Activated B cell treated with CpG ODN at 0.5 μM for 24 hours (primary cell): Measurements from ENCODE around the gene ARHGAP4. TPM values are rescaled to one million over a fixed set of nuclear protein-coding genes. Genes with fewer than 3 reads are reported as not detected.
A peak's percentile ranks its signal among the peaks of the same experiment; 100 is the strongest.

Experiments
- ATAC-seq: fragments of 200-7000 bp; cut with Tn5 transposase; one replicate; pipeline ENCODE4 v1.10.0; 2021; ENCODE audit warnings: low read depth, mild to moderate bottlenecking, moderate library complexity
- CTCF ChIA-PET: fragments of 350-600 bp; sonication (Branson Sonifier 250); formaldehyde crosslinking; loops from one replicate; lab custom pipeline; 2021; ENCODE audit warnings: antibody characterized with exemption; lab: Charles Lee
- POLR2A ChIA-PET: fragments of 350-600 bp; sonication (Branson Sonifier 250); formaldehyde crosslinking; loops from one replicate; lab custom pipeline; 2021; ENCODE audit warnings: antibody characterized with exemption; lab: Charles Lee
- DNase-seq: peaks from one replicate; pipeline ENCODE4 v3.0.0; 2022
- H3K27ac Mint-ChIP-seq: one replicate; pipeline ENCODE4 v1.8.0; 2020; ENCODE audit warnings: mixed read lengths
- H3K27me3 Mint-ChIP-seq: one replicate; pipeline ENCODE4 v1.8.0; 2021; ENCODE audit warnings: mixed read lengths
- H3K36me3 Mint-ChIP-seq: one replicate; pipeline ENCODE4 v1.8.0; 2021; ENCODE audit warnings: low read depth, mixed read lengths
- H3K4me1 Mint-ChIP-seq: one replicate; pipeline ENCODE4 v1.8.0; 2021; ENCODE audit warnings: mixed read lengths
- H3K4me3 Mint-ChIP-seq: one replicate; pipeline ENCODE4 v1.8.0; 2020; ENCODE audit warnings: mild to moderate bottlenecking, mixed read lengths
- H3K9me3 Mint-ChIP-seq: one replicate; pipeline ENCODE4 v1.8.0; 2020; ENCODE audit warnings: mixed read lengths
- CTCF ChIP-seq: fragments of 200-600 bp; IDR thresholded peaks from one replicate; pipeline ENCODE4 v1.8.0; 2022; ENCODE audit warnings: antibody characterized with exemption, mild to moderate bottlenecking
- intact Hi-C: fragments of 100-400 bp; cut with micrococcal nuclease; formaldehyde crosslinking; loops from one replicate; pipeline ENCODE4 v1.15.1; 2024
- total RNA-seq: library from RNA; stranded (reverse); gene quantifications from 2 replicates; pipeline ENCODE4 v1.2.3, GENCODE V29; 2022

The ARHGAP4 gene
- total RNA-seq, 1 donor from 2014 or later = 158 TPM

- H3K4me3 Mint-ChIP-seq = no peak overlapping the region
- H3K4me1 Mint-ChIP-seq = peaks cover 29% of the 10 kb centered on the region
- H3K36me3 Mint-ChIP-seq = no peaks in the 10 kb centered on the region
- no peak for ATAC-seq
- no peak overlapping the region for H3K27ac Mint-ChIP-seq
- ChIA-PET CTCF (no interaction called here), POLR2A (interaction anchor here (0.8 to 1.5 kb wide), 3 partner anchors 10 to 39 kb away, joined by 3 to 4 read pairs (median 3); partner anchors contain the start of gene ARHGAP4)
- intact Hi-C loops = loop anchor here (5.0 kb wide), 1 partner anchor 60 kb away; no protein-coding TSS in a partner anchor
- no peaks in the 10 kb centered on the region for H3K9me3 Mint-ChIP-seq
- H3K27me3 Mint-ChIP-seq = no peaks in the 10 kb centered on the region
- TF ChIP-seq CTCF = no peak
- DNase-seq = no peak
These were observed 38.7 kb downstream of the ARHGAP4 start for GRCh38 chrX:153887385-153887784.

GRCh38 chrX:153886915-153887314, 39.1 kb downstream of the ARHGAP4 start:
- H3K27me3 Mint-ChIP-seq = no peaks in the 10 kb centered on the region
- TF ChIP-seq CTCF = no peak
- H3K27ac Mint-ChIP-seq = no peak overlapping the region
- H3K4me3 Mint-ChIP-seq = no peak overlapping the region
- intact Hi-C loops = loop anchor here (5.0 kb wide), 1 partner anchor 60 kb away; no protein-coding TSS in a partner anchor
- ATAC-seq (no peak), DNase-seq (no peak)
- POLR2A ChIA-PET = interaction anchor here (0.9 to 1.5 kb wide), 2 partner anchors 11 to 39 kb away, joined by 3 to 4 read pairs; partner anchors contain the start of gene ARHGAP4
- H3K36me3 Mint-ChIP-seq = no peaks in the 10 kb centered on the region
- no peaks in the 10 kb centered on the region for H3K9me3 Mint-ChIP-seq
- CTCF ChIA-PET = no interaction called here
- peaks cover 29% of the 10 kb centered on the region for H3K4me1 Mint-ChIP-seq

GRCh38 chrX:153885968-153886903, 39.8 kb downstream of the ARHGAP4 start, which contains the start of gene L1CAM:
Gene L1CAM, minus strand, starts transcription at chrX:153886173. Its CDS starts 10,337 bp downstream, at chrX:153875836.
- CTCF ChIA-PET = no interaction called here
- no peaks in the 10 kb centered on the region for H3K9me3 Mint-ChIP-seq
- TF ChIP-seq CTCF = no peak
- H3K27ac Mint-ChIP-seq = peak within 1 kb of the TSS; percentile 35
- no peak for DNase-seq
- H3K36me3 Mint-ChIP-seq = no peaks in the 10 kb centered on the region
- POLR2A ChIA-PET = interaction anchor here (0.7 to 1.5 kb wide), 2 partner anchors 12 to 14 kb away, joined by 4 to 5 read pairs; no protein-coding TSS in a partner anchor
- ATAC-seq = peak; percentile 20
- H3K4me1 Mint-ChIP-seq = peaks cover 29% of the 10 kb centered on the region
- H3K27me3 Mint-ChIP-seq = no peaks in the 10 kb centered on the region
- intact Hi-C loops = loop anchor here (5.0 kb wide), 1 partner anchor 61 kb away; no protein-coding TSS in a partner anchor
- H3K4me3 Mint-ChIP-seq = peak within 1 kb of the TSS; percentile 65

- Mint-ChIP-seq H3K9me3 (no peaks in the 10 kb centered on the region), H3K4me1 (peaks cover 29% of the 10 kb centered on the region), H3K4me3 (peak overlapping the region; percentile 65), H3K36me3 (no peaks in the 10 kb centered on the region), H3K27ac (peak overlapping the region; percentile 35), H3K27me3 (no peaks in the 10 kb centered on the region)
- POLR2A ChIA-PET = interaction anchor here (1.0 kb wide), 1 partner anchor 42 kb away, joined by 3 read pairs; no protein-coding TSS in a partner anchor
- intact Hi-C loops = loop anchor here (5.0 kb wide), 1 partner anchor 62 kb away; no protein-coding TSS in a partner anchor
- DNase-seq = no peak
- peak; percentile 20 for ATAC-seq
- no peak for TF ChIP-seq CTCF
- CTCF ChIA-PET = no interaction called here
These were observed 40.8 kb downstream of the ARHGAP4 start for GRCh38 chrX:153885208-153885787.
